ENCODE data around the gene PWP1.

GRCh38 chr12:107657621-107658020 is 28.0 kb upstream of the PWP1 start:
- TF ChIP-seq CTCF (conservative IDR thresholded peaks at IDR 0.05; ENCODE audit: low read depth, low read length) (no peak), EZH2 (IDR thresholded peaks at IDR 0.05; ENCODE audit: borderline replicate concordance, low read depth, low read length, poor library complexity, severe bottlenecking) (no peak)
